DMS79 (cell line): ENCODE results near the gene AP1S1.
"Not testable (repeated sequence)": the region's sequence is repeated elsewhere in the genome, so short reads cannot be mapped to it uniquely, and the experiment has no call there.

Experiments used
- DNase-seq: peaks from one replicate; lab custom pipeline; 2025; lab: John Stamatoyannopoulos, UW

The AP1S1 gene

GRCh38 chr7:101125989-101126650, 28.2 kb upstream of the AP1S1 start:
- no peak for DNase-seq

- DNase-seq = peak; percentile 47
Measured at GRCh38 chr7:101126651-101127459, 27.4 kb upstream of the AP1S1 start, which contains the start of gene SERPINE1. Gene SERPINE1, plus strand, starts transcription at chr7:101127104. Its CDS starts 1,290 bp downstream, at chr7:101128394.

- no peak for DNase-seq
Measured at GRCh38 chr7:101127460-101128039, 26.7 kb upstream of the AP1S1 start.

GRCh38 chr7:101128040-101128834, 26.0 kb upstream of the AP1S1 start:
- no peak for DNase-seq

- no peak for DNase-seq
Measured at GRCh38 chr7:101129603-101130117, 24.6 kb upstream of the AP1S1 start.

GRCh38 chr7:101132626-101133600, 21.4 kb upstream of the AP1S1 start:
- not testable (repeated sequence) for DNase-seq

- no peak for DNase-seq
Measured at GRCh38 chr7:101133621-101134398, 20.5 kb upstream of the AP1S1 start.

- peak; percentile 14 for DNase-seq
Measured at GRCh38 chr7:101134399-101134980, 19.8 kb upstream of the AP1S1 start.

- no peak for DNase-seq
Measured at GRCh38 chr7:101137651-101138212, 16.5 kb upstream of the AP1S1 start.

GRCh38 chr7:101138213-101138870, 15.9 kb upstream of the AP1S1 start:
- no peak for DNase-seq

- DNase-seq = no peak
Measured at GRCh38 chr7:101140339-101140699, 14.0 kb upstream of the AP1S1 start.

GRCh38 chr7:101140746-101141382, 13.4 kb upstream of the AP1S1 start:
- no peak for DNase-seq

- no peak for DNase-seq
Measured at GRCh38 chr7:101151908-101152651, 2.2 kb upstream of the AP1S1 start.

- DNase-seq = no peak
Measured at GRCh38 chr7:101154693-101155102, 422 bp downstream of the AP1S1 start.

GRCh38 chr7:101155303-101155702, 1.0 kb downstream of the AP1S1 start:
- no peak for DNase-seq

GRCh38 chr7:101156277-101156676, 2.0 kb downstream of the AP1S1 start:
- DNase-seq = no peak

GRCh38 chr7:101156866-101157589, 2.8 kb downstream of the AP1S1 start:
- no peak for DNase-seq
